Urothelium cell line (cell line): ENCODE results near the gene S100Z.
"Not testable (repeated sequence)": the region's sequence is repeated elsewhere in the genome, so short reads cannot be mapped to it uniquely, and the experiment has no call there.

Source experiments
- DNase-seq: peaks from one replicate; pipeline ENCODE4 v3.0.0; 2011; ENCODE audit warnings: low spot score, mixed read lengths
- FAIRE-seq: peaks from 2 replicates; lab custom pipeline; 2011; peaks lifted over from hg19 to GRCh38; lab: Jason Lieb, UNC

Gene S100Z

DNA sequence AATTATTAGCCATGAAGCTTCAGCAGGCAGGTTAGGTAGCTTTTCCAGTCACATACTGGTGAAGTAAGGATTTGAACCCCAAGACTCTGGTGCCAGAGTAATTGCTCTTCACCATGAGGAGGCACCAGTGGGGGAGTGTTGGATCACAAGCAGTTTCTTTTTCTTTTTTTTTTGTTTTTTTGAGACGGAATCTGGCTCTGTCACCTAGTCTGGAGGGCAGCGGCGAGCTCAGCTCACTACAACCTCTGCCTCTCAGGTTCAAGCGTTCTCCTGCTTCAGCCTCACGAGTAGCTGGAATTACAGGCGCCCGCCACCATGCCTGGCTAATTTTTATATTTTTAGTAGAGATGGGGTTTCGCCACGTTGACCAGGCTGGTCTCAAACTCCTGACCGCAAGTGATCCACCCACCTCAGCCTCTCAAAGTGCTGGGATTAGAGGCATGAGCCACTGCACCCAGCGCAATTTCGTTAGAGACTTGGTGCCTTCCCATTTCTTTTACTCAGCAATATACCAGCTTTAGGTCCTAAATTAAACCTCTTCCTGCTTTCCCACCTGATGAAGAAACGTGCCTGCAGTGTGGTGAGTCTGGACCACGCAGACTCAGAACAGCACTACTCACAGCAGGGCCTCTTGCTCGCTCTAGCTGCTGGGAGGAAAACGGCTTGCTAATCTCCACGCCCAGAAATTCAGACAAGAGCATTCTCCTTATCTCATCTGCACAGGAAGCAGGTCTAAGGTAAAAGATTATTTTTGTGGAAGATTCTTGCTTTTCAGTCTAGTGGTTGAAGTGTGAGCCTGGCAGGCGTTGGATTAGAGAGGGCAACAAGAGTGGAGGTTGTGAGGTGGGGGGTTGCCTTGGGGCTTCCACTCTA is at the start of gene S100Z:
Gene S100Z, plus strand, starts transcription at position 596 of the 873 bp plus-strand sequence. CDS start 25,346 bp downstream, outside the sequence.
- DNase-seq (no peak), FAIRE-seq (no peak)

DNA sequence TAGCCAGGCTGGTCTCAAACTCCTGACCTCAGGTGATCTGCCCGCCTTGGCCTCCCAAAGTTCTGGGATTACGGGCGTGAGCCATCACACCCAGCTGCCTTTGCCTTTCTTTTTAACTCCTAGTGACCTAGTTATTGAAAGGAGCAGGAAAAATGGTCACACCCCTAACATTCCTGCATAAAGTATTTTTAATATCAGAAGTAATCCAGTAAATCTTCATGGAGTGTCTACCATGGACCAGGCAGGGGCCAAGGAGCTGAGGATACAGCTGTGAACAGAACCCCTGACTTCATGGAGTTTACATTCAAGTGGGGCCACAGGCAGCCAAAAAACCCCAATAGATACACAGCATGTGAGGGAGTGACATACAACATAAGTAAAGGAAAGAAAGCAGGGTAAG is 49.2 kb upstream of the S100Z start:
- no peak for DNase-seq
- FAIRE-seq: no peak

- no peak for FAIRE-seq
Measured at GRCh38 chr5:76801159-76801802, 48.5 kb upstream of the S100Z start.

GRCh38 chr5:76801803-76802195 is 48.0 kb upstream of the S100Z start:
- FAIRE-seq: no peak
- no peak for DNase-seq

More at GRCh38 chr5:76801159-76801802, 48.5 kb upstream of the S100Z start:
- DNase-seq: no peak

GRCh38 chr5:76804266-76804665 is 45.5 kb upstream of the S100Z start:
- DNase-seq (no peak), FAIRE-seq (no peak)

DNA sequence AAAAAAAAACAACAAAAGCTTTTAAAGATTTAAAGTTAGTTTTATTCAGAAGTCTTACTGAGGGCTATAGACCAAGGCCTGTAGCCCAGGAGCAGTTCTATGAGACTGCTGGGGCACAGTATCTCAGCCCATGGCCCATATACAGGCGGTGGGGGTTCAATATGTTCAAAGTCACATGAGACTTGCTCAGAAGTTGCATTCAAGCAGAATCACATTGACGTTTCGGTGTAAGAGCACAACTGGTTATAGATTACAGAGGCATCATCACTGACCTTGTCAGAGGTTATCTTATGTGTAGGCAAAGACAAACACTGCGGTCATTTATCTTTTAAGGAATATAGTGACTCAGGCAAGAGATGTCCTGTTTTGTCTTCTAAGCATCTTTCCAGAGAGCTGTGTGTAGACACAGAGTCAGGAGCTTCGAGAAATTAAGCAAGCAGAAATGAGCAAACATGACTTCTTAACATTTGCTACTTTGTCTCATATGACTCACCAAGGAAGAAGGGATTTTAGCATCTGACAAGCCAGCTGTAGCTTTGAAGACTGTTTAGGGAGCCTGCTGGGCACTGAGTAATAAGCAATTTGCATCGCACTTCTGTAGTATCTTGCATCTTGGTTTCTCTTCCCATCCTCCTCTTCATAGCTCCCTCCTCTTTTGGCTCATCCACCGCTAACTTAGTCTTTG is 43.9 kb upstream of the S100Z start:
- no peak for FAIRE-seq
- peak; percentile 60 for DNase-seq

DNA sequence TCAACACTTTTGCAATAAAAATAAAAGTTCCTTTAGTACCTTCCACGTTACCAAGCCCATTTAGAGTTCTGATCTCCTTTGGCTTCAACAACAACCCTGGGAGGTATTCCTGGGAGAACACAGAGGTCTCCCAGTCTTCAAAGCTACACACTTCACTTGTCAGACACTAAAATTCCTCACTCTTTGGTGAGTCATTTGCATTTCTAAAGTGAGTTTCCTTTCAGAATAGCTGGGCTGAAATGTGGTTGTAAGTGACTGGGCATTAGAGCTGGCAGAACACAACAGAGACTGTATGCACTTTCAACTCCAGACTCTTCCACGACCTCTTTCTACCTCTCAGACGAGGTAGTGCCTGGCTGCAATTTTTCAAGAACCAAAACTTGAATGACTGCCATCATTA is 42.5 kb upstream of the S100Z start:
- DNase-seq (peak; percentile 54), FAIRE-seq (no peak)

GRCh38 chr5:76808141-76808691 is 41.6 kb upstream of the S100Z start:
- DNase-seq (no peak), FAIRE-seq (no peak)

DNA sequence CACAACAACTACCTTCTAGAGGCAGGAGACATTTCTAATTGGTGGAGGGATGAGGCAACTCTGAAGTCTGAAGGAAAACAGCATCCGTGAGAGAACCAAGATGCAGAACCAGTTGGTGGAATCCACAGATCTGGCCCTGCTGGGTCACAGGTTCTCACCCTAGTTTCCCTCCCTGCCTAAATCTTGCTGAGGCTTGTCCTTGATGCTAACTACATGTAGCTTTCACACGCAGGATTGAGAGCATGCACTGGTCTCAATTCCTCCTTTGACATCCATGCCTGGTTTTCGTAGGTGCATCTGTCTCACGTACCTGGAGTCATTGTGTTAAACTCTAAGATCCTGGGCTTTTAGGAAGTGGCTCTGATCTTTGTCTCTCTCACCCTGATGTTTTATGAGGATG is 40.7 kb upstream of the S100Z start:
- DNase-seq (no peak), FAIRE-seq (no peak)

DNA sequence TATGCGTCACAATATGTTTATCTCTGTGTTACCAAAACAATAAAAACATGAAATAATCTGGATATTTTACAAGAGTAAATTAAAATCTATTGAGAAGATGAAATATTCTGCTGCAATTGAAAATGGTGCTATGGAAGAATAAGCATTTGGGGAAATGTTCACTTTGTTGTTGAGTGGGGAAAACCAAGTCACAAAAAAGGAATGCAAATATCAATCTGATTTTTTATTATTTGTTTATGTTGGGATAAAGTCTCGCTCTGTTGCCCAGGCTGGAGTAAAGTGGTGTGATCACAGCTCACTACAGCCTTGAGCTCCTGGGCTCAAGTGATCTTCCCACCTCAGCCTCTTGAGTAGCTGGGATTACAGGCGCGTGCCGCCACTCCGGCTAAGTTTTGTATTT is 39.6 kb upstream of the S100Z start:
- FAIRE-seq (no peak), DNase-seq (no peak)

- DNase-seq (peak; percentile 78), FAIRE-seq (peak; percentile 72)
Measured at GRCh38 chr5:76811214-76811613, 38.6 kb upstream of the S100Z start.

DNA sequence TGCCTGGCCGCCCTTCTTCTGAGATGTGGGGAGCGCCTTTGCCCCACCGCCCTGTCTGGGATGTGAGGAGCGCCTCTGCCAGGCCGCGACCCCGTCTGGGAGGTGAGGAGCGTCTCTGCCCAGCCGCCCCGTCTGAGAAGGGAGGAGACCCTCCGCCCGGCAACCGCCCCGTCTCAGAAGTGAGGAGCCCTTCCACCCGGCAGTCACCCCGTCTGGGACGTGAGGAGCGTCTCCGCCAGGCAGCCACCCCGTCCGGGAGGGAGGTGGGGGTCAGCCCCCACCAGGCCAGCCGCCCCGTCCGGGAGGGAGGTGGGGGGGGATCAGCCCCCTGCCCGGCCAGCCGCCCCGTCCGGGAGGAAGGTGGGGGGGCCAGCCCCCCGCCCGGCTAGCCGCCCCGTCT is 37.6 kb upstream of the S100Z start:
- FAIRE-seq: not testable (repeated sequence)

DNA sequence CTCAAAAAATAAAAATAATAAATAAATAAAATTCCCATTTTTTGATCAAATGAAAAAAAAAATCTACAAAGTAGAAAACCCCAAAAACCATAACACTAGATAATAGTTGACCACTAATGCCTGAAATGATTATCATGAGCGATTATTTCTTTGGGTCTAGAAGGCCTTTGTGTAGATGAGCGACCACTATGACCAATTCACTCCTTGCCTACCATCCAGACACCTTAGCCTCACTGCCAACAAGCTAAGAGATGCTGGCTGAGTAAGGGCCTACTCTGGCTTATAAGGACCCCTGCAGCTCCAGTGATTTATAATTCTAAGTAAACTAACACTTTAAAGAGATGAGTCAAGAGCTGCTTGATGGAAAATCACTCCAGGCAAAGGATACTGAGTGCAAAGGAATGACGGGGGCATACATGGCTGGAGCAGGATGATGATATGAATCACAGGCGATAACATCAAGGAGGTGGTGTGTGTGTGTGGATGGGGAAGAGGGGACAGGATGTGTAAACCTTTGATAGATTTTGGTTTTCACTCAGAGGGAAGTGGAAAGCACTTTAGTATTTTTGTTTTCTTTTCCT is 35.7 kb upstream of the S100Z start:
- DNase-seq: peak; percentile 55

More for the DNA sequence above, 37.6 kb upstream of the S100Z start:
- DNase-seq: not testable (repeated sequence)

GRCh38 chr5:76816110-76816831 is 33.5 kb upstream of the S100Z start:
- no peak for DNase-seq
- FAIRE-seq: no peak

More for the DNA sequence above, 35.7 kb upstream of the S100Z start:
- FAIRE-seq: no peak

DNA sequence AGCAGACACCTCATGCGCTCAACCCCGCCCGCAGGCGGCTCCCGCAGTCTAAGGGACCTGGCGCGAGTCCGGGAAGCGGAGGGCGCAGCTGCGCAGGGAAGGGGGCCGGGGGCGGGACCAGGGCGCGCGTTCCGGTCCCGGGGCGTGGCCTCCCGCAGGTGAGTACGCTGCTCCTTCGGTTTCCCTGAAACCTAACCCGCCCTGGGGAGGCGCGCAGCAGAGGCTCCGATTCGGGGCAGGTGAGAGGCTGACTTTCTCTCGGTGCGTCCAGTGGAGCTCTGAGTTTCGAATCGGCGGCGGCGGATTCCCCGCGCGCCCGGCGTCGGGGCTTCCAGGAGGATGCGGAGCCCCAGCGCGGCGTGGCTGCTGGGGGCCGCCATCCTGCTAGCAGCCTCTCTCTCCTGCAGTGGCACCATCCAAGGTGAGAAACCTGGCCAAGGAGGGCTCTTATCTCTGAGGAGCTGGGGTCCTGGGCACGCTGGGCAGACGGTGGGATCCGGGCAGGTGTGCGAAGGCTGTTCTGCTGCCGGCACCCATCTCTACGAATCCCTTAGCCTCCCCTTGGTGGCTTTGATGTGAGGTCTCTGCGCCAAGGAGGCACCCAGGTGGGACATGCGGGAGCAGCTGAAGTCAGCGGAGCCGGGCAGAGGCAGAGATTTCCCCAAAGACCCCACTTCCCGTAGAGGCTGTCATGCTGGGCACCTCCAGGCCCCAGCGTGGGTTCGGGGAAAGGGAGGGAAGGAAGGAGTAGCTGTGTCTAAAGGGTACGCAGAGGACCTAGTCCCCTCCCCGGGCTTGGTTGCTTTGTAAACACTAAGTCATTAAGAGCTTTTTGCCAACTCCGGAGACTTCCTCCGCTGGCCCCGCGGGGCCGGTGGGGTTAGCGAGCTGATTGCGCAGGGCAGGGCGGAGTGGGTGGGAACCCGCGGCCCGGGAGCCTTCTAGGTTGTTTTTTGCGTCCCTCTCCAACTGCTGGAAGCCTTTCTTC is 30.7 kb upstream of the S100Z start, which contains the start of gene F2RL1:
Gene F2RL1, plus strand, starts transcription at position 187 of the 988 bp plus-strand sequence. Its CDS starts 153 bp downstream, at position 340.
- no peak for FAIRE-seq
- no peak for DNase-seq

GRCh38 chr5:76819851-76820525 is 29.8 kb upstream of the S100Z start:
- no peak for DNase-seq
- no peak for FAIRE-seq

DNA sequence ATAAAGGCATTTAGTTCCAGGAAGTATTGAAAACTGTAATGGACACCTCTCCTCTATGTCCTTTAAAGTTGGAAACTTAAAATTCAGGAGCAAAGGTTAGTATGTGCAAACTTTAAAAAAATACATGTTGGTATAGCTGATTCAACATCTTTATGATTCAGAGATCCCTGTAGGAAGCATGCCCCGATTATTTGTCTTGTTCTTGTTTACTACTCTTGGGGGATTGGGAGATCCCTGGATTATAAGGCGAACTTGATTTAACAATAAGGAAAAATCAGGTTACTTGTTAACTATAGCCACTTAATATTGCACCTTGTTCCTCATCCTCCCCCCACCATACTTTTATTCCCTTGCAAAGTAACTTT is 29.3 kb upstream of the S100Z start:
- FAIRE-seq (no peak), DNase-seq (no peak)

DNA sequence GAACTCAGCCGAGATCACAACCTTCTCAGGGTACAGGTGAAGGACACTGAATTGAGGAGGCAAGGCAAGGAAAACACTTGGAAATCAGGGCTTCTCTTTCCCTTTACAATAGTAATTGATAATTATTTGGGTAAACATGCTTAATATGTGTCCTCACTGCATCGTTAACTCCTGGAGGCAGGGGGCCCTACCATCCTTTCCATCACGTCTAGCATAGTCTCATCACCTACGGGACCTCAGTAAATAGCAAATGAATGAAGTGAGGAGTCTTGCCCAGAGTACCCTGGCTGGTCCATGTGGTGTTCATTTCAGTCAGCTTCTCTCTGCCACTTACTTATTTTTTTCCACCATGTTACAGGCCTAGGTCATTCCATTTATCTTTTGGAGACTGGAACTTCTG is 28.7 kb upstream of the S100Z start:
- FAIRE-seq (no peak), DNase-seq (no peak)
